ENCODE results near the gene RASIP1. TPM values are rescaled to one million over a fixed set of nuclear protein-coding genes. Genes with fewer than 3 reads are reported as not detected.
A peak's percentile ranks its signal among the peaks of the same experiment; 100 is the strongest.
"Not testable (repeated sequence)": the region's sequence is repeated elsewhere in the genome, so short reads cannot be mapped to it uniquely, and the experiment has no call there.

Gene RASIP1
- polyA plus RNA-seq, 4 donors: 12.1 to 18.7 (median 13.5) TPM

- DNase-seq (ENCODE audit: low read depth in 4 of 4, low spot score in 3 of 4): no peak
These were observed 2.9 kb downstream of the RASIP1 start for GRCh38 chr19:48737360-48737998.

GRCh38 chr19:48735031-48735615, 5.3 kb downstream of the RASIP1 start:
- DNase-seq (ENCODE audit: low read depth in 4 of 4, low spot score in 3 of 4): no peak

GRCh38 chr19:48734625-48735024, 5.8 kb downstream of the RASIP1 start:
- no peak for DNase-seq (ENCODE audit: low read depth in 4 of 4, low spot score in 3 of 4)

- no peak for DNase-seq (ENCODE audit: low read depth in 4 of 4, low spot score in 3 of 4)
These were observed 9.0 kb downstream of the RASIP1 start for GRCh38 chr19:48731452-48731851.

- DNase-seq (ENCODE audit: low read depth in 4 of 4, low spot score in 3 of 4): no peak
These were observed 11.3 kb downstream of the RASIP1 start for GRCh38 chr19:48728911-48729664.

- DNase-seq (ENCODE audit: low read depth in 4 of 4, low spot score in 3 of 4): no peak
These were observed 13.9 kb downstream of the RASIP1 start for GRCh38 chr19:48726556-48726955.

GRCh38 chr19:48724796-48725753, 15.3 kb downstream of the RASIP1 start:
- DNase-seq (ENCODE audit: low read depth in 4 of 4, low spot score in 3 of 4): peak in 2 of 4 donors; percentile 80 to 82

GRCh38 chr19:48722196-48722708, 18.2 kb downstream of the RASIP1 start:
- no peak for DNase-seq (ENCODE audit: low read depth in 4 of 4, low spot score in 3 of 4)

GRCh38 chr19:48720613-48721296, 19.7 kb downstream of the RASIP1 start:
- DNase-seq (ENCODE audit: low read depth in 4 of 4, low spot score in 3 of 4): peak; percentile 99 to 100 (median 100)

- no peak for DNase-seq (ENCODE audit: low read depth in 4 of 4, low spot score in 3 of 4)
These were observed 20.2 kb downstream of the RASIP1 start for GRCh38 chr19:48720251-48720612.

GRCh38 chr19:48719263-48720171, 20.9 kb downstream of the RASIP1 start, which contains the start of gene MAMSTR:
Gene MAMSTR, minus strand, starts transcription at chr19:48719725. Its CDS starts 694 bp downstream, at chr19:48719031.
- no peak for DNase-seq (ENCODE audit: low read depth in 4 of 4, low spot score in 3 of 4)

DNA sequence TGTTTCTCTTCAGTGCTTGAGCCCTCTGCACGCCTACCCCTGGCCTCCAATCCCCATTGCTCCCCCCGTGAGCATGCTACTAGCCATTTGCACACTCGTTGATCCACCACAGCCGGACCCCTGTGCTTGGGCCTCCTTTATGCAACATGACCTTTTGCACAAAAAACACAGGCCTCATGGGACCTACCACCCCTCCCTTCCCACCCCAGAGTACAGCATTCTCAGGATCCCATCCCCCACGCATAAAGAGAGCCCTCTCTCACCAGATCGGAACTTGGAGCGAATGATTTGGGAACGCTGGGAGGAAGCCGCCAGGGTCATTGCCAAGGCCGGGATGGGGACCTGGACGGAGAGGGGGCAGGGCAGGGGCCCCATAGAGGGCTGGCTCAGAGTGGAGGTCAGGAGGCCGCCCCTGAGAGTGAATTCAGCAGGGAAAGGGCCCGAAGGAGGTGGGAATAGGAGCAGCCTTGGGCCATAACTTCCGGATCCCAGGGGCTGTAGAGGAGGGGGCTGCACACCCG, 21.6 kb downstream of the RASIP1 start:
- DNase-seq (ENCODE audit: low read depth in 4 of 4, low spot score in 3 of 4): no peak

DNA sequence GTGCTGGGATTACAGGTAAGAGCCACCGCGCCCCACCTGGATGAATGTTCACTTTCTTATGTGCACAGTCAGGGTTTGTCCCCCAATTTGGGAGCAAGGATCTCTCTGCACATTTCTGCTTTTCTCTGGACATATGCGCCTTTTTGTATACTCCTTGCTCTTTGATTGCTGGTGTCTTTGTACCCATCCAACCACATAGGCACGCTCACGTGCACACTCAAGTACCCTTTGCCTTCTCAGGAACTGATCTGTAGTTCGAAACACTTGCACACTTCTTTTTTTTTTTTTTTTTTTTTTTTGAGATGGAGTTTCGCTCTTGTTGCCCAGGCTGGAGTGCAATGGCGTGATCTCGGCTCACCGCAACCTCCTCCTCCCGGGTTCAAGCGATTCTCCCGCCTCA, 22.3 kb downstream of the RASIP1 start:
- DNase-seq (ENCODE audit: low read depth in 4 of 4, low spot score in 3 of 4): not testable (repeated sequence)

- no peak for DNase-seq (ENCODE audit: low read depth in 4 of 4, low spot score in 3 of 4)
These were observed 23.7 kb downstream of the RASIP1 start for GRCh38 chr19:48716562-48717291.

DNA sequence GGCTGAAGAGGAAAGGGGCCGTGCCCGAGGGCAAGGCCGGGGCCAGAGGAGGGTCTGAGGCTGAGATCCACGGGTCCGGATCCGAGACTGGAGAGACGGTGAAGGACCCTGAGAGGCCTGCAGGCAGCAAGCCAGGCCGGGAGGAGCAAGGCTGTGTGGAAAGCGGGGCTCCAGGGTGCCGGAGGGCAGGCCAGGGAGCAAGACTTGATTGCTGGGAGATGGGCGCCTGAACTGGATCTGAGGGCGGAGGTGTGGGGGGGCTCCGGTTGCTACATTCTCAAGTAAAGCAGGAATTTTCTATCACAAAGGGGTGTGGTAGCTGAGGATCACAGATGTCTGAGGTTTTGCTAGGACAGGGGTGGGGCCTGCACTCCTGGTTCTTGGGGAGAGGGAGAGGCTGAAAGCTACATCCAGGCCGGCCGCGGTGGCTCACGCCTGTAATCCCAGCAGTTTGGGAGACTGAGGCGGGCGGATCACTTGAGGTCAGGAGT, 24.7 kb downstream of the RASIP1 start:
- DNase-seq (ENCODE audit: low read depth in 4 of 4, low spot score in 3 of 4): no peak

GRCh38 chr19:48714759-48715675, 25.4 kb downstream of the RASIP1 start:
- DNase-seq (ENCODE audit: low read depth in 4 of 4, low spot score in 3 of 4): no peak

Data from right renal pelvis (tissue), 4 donors.